Stimulated activated CD4-positive, alpha-beta T cell treated with anti-CD3 and anti-CD28 coated beads, TNF-alpha, amount 100 ng/mL, for 48 hours (primary cell): ENCODE measurements around the gene CRADD.
"Not testable (repeated sequence)": the region's sequence is repeated elsewhere in the genome, so short reads cannot be mapped to it uniquely, and the experiment has no call there.

Source experiments
- DNase-seq, 3 donors: peaks; one replicate each; pipeline ENCODE4 v3.0.0-alpha.2; 2020; ENCODE audit warnings: low read depth in 3 of 3

CRADD gene

GRCh38 chr12:93870020-93870795 lies 193.0 kb downstream of the CRADD start:
- DNase-seq: no peak

- DNase-seq: not testable (repeated sequence)
Observed at GRCh38 chr12:93871566-93871965, 194.4 kb downstream of the CRADD start.

DNA sequence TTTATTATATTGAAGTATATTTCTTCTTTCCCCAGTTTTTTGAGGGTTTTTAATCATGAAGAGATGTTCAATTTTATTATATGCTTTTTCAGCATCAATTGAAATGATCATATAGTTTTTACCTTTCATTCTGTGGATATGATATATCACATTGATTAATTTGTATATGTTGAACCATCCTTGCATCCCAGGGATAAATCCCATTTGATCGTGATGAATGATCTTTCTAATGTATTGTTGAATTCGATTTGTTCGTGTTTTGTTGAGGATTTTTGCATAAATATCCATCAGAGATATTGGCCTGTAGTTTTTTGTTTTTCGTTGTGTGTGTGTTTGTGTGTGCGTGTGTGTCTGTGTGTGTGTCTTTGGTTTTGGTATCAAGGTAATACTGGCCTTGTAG lies 196.4 kb downstream of the CRADD start:
- DNase-seq: no peak

DNA sequence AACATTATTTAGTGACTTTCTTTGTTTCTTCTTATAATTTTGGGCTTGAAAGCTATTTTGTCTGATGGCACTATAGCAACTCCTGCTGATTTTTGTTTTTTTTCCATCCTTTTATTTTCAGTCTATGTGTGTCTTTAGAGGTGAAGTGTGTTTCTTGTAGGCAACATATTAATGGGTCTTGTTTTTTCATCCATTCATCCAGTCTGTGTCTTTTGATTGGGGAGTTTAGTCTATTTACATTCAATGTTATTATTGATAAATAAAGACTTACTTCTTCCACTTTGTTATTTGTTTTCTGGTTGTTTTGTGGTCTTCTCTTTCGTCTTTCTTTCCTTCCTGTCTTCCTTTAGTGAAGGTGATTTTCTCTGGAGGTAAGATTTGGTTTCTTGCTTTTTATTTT lies 198.0 kb downstream of the CRADD start:
- no peak for DNase-seq

GRCh38 chr12:93876360-93876759 lies 199.2 kb downstream of the CRADD start:
- no peak for DNase-seq

GRCh38 chr12:93877446-93877845 lies 200.3 kb downstream of the CRADD start:
- no peak for DNase-seq

GRCh38 chr12:93879476-93880421 lies 202.6 kb downstream of the CRADD start:
- DNase-seq: no peak

GRCh38 chr12:93880853-93881522 lies 203.8 kb downstream of the CRADD start:
- no peak for DNase-seq

DNA sequence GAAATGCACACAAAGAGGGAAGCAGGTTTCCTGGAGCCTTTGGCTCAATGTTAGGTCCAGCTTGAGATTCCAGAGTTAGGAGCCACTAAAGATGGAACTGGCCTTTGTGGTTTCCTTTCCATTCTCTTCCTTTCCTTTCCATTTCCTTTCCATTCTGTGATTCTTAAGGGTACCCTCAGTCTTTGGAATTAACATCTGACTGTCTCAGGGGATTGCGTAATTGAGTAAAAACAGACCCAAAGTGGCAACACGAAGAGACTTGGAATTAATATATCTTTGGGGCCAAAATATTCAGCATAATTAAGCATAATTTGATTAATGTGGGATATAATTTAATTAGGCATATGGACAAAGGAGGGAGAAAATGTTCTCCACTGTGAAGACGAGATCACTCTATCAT lies 205.6 kb downstream of the CRADD start:
- DNase-seq: no peak

DNA sequence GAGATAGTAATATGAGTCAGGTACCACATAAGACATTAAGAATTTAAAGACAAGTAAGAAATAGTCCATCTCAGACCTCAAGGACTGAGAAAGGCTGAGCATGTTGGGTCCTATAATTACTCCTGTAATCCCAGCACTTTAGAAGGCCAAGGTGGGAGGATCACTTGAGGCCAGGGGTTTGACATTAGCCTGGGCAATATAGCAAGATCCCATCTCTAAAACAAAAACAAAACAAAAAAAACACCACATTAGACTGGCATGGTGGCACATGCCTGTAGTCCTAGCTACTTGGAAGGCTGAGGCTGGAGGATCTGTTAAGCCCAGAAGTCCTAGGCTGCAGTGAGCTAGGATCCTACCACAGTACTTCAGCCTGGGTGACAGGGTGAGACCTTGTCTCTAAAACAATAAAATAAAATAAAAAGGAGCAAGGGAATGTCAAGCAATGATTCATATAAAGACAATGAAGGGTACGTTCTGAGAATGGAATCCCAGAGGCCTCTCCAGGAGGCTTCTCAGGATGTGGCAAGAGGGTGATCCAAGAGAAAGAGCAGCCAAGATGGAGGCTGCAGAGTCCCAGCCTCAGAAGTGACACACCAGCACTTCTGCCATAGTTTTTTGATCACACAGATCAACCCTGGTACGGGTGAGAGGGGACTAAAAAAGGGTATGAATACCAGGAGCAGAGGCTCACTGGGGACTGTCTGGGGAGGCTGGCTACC lies 206.4 kb downstream of the CRADD start:
- DNase-seq: no peak

DNA sequence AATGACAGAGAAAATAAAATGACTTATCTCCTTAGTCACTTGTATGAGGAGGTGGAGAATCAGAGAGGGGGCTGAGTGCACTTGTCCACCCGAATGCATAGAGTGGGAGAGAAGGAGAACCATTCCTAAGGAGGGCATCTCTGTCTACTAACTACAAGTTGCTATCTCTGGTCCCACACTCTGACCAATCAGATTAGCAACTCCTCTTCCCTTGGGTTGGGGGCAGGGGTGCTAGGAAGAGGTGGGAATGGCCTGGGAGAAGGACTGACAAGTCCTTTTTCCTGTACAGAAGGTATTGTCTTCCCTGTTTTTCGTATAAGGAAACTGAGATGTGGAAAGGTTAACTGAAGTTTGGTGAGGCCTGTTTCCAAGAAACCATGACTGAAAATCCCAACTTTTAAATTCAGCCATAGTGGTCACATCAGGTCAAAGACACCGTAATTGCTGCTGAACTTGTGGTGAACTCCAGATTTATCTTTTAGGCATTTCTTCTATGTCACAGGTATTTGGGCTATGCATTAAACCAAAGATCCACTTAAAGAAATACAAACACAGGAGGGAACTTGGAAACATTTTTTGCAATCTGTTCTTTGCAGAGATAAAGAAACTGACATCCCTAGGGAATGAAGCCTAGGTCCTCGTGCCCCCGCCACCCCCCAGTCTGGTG lies 207.8 kb downstream of the CRADD start:
- DNase-seq: no peak

DNA sequence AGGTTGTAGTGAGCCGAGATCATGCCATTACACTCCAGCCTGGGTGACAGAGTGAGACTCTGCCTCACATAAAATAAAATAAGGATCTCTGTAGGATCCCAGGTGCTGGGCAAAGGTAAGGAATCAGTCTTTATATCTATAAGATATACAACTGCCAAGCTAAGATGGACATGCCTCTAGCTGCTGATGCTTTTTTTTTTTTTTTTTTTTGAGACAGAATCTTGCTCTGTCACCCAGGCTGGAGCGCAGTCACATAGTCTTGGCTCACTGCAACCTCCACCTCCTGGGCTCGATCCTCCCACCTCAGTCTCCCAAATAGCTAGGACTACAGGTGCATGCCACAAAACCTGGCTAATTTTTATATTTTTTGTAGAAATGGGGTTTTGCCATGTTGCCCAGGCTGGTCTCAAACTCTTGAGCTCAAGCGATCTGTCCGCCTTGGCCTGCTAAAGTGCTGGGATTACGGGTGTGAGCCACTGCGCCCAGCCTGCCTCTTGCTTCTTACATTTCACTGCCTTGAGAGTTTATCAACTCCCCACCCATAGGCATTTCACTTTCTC lies 208.9 kb downstream of the CRADD start:
- DNase-seq: not testable (repeated sequence)

DNA sequence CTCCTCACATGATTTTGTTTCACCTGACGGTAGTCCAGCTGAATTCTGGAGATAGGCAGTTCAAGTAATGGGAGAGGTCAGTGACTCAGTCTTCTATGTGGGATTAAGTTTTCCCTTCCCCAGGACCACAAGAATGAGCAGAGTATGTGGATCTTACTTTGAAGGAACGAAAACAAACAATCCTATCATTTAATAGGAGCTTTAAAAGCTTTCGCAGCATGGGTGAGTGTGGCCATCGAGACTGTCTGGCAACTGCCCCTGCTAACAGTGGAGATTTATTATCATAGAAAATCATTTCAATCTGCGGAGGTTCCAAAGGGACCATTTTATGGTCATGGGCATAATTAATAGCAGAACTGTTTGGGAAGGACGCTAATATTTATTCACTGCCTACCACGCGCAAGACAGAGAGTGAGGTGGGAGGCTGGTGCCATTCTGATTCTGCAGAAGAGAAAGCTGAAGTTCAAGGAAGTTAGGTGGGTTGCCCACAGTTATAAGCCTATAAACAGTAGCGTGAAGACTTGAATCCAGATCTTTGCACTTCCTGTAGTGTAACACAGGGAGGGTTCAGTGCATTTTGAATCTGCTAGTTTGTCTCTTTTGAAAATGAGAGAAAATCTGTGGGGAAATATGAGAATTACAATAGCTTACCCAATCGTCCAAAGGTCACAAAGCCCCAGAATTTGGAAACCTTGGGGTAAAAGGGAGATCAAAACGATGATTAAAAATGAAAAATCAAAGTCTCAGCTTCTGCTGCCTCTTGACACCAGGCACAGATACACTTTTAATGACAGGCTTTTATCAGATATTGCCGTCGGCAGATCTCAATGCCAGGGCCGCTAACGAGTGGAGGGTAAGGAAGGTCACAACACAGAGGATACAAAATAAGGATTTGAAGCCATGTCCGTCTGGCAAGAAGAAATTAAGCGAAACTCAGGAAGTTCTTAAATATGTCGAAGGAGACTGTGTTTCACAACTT lies 209.6 kb downstream of the CRADD start:
- DNase-seq: no peak

DNA sequence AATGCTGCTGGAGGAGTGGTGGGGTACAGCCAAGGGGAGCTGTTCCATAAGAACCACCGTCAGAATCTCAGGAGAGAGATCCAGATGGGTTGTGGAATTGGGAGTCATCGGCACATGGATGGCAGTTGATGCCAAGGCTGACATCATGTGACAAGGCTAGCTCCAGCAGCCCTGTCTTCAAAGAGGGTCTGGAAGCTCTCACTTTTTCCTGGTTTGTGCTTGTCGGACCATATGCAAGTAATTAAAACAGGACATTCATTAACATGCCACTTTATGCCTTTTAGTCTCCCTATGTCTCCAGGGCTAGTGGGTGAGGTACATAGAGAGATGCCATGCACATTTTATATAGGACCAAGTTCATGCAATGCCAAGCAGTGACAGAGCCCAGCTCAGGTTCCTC lies 211.8 kb downstream of the CRADD start:
- no peak for DNase-seq

- no peak for DNase-seq
Observed at GRCh38 chr12:93889516-93890212, 212.5 kb downstream of the CRADD start.

DNA sequence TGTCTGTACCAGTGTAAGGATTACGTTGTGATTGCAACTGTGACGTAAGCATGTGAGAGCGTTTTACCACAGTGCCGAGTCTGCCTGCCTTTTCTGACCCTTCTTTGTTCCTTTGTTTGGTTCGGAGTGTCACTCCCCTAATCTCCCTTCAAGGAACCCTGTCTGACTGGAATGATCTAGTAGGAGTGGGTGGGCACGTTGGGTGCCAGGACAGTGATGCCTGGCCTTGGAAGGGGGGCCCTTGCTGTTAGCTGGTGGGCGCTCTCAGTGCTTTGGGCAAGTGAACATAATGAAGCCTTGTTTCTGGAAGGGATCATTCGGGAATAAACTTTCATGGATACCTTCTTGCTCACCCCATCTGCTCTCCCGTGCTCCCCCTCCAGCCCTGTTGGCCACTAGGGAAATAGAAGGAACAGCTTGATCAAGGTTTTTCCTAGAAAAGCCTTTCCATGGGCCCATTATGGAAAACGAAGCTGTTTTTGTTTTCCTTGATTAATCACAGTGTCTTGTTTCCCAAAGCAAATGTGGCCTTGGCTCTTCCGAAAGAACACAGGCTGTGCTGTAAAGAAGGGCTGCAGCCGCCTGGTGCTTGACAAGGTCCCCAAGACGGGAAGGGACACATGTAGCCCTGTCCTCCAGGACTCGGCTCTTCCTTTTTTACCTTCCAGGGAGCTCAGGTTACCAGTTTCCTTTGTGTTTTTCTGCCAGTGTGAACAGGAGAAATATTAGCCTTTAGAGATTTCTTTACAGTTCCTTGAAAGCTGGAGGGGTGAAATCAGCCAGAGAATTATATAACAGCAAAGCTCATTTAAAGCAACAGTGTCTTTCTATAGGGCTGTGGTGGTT lies 215.5 kb downstream of the CRADD start:
- no peak for DNase-seq

- no peak for DNase-seq
Observed at GRCh38 chr12:93894391-93895088, 217.4 kb downstream of the CRADD start.
